Activated CD8-positive, alpha-beta memory T cell treated with anti-CD3 and anti-CD28 coated beads, Interleukin-2, amount 50 U/mL, for 48 hours (primary cell): ENCODE data around the gene HDAC3.

Source experiments
- DNase-seq: peaks from one replicate; pipeline ENCODE4 v3.0.0-alpha.2; 2020

The HDAC3 gene

GRCh38 chr5:141657937-141658545, 21.4 kb upstream of the HDAC3 start:
- peak; percentile 50 for DNase-seq

GRCh38 chr5:141657404-141657803, 20.8 kb upstream of the HDAC3 start:
- DNase-seq: no peak

DNA sequence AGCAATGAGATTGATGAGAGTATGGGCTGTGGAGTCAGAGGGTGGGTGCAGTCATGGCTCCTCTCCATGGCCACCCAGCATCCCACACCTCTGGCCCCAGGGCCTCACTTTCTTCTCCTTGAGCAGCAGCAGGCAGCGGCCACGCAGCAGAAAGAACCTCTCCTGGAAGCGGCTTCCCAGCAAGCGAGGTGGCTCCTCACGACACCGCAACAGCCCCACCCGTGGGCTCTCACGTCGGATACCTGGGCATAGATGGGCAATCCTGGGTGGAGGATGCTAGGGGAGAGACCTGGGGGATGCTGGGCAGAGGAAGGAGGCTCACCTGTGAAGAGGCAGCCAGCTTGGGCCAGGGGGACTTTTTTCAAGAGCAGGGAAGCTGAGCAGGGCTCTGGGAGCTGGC, 19.7 kb upstream of the HDAC3 start:
- no peak for DNase-seq

- DNase-seq: no peak
These were observed 18.4 kb upstream of the HDAC3 start for GRCh38 chr5:141655020-141655419.

GRCh38 chr5:141654298-141654697, 17.6 kb upstream of the HDAC3 start:
- no peak for DNase-seq

GRCh38 chr5:141651728-141652105, 15.1 kb upstream of the HDAC3 start:
- DNase-seq: no peak

GRCh38 chr5:141650851-141651727, 14.4 kb upstream of the HDAC3 start, which contains the start of gene FCHSD1:
Gene FCHSD1, minus strand, starts transcription at chr5:141651418. Its CDS starts 50 bp downstream, at chr5:141651368.
- peak; percentile 96 for DNase-seq

DNA sequence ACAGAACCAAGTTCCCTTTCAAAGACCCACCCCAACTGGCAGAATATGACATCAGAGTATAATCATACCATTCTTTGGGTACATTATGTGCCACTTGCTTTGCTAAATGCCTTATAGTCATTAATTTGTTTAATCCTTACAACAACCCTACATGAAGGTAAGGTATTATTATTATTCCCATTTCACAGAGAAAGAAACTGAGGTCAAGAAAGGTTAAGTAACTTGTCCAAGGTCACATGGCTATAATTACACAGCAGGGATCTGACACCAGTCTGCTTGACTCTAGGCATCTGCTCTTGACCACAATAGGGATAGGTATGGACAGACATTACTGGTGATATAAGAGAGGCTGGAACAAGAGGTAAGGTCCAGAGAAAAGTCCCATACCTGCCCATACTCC, 13.3 kb upstream of the HDAC3 start:
- DNase-seq: no peak

GRCh38 chr5:141649056-141649688, 12.5 kb upstream of the HDAC3 start:
- no peak for DNase-seq

- no peak for DNase-seq
These were observed 11.2 kb upstream of the HDAC3 start for GRCh38 chr5:141647851-141648250.

DNA sequence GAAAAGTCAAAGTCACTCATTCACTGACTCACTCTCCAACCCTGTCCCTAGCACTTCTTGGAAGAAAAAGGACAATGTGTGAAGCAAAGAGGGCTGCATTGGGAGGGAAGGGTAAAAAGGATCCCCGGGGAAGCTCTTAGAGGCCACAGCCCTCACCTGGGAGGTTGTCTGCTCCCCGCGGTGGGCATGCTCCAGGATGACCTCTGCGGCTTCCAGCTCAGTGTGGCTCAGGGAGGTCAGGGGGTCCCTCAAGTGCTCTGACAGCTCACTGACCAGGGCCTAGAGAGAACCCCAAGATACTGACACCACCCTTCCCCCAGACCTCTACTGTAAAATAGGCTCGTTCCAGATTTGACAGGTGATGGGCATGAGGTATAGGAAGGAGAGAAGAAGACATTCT, 10.6 kb upstream of the HDAC3 start:
- no peak for DNase-seq

DNA sequence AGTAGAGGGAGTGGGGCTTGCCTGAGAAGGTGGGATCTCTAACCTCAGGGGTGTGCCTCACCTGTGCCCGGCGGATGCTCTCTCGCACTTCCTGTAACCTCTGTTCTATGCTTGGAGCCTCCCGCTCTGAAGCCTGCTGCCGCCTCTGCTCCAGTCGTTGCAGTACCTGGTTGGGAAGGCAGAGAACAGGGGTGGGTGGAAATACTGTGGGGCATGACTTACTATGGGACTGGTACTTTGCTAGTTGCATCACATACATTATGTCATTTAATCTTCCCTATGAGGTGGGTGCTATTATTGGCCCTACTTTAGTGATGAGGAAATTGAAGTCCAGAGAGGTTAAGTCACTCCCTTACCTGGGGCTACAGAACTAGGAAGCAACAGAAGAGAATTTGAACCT, 9.4 kb upstream of the HDAC3 start:
- no peak for DNase-seq

DNA sequence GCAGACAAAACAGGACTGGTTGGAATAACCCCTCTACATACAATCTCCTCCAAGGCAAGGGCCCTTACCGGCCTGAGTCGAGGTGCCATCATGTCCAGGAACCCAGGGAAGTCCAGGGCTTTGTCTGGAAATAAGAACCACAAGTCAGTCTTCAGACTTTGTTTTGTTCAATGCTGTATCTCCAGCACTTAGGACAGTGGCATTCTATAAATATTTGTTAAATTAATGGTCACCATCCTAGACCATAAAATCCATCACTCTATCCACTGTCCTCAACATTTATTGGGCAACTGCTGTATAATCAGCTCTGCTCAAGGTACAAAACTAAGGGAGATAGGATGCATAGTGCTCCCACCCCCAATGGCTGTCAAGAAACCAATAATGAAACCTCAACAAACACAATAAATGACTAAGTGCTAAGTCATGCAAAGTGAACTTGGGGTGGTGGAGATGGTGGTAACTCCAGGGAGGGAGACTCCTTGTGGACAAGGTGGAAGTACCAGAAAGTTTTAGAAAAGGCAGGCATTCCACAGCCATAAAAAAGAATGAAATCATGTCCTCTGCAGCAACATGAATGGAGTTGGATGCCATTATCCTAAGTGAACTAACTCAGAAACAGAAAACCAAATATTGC, 5.1 kb upstream of the HDAC3 start:
- DNase-seq: no peak

DNA sequence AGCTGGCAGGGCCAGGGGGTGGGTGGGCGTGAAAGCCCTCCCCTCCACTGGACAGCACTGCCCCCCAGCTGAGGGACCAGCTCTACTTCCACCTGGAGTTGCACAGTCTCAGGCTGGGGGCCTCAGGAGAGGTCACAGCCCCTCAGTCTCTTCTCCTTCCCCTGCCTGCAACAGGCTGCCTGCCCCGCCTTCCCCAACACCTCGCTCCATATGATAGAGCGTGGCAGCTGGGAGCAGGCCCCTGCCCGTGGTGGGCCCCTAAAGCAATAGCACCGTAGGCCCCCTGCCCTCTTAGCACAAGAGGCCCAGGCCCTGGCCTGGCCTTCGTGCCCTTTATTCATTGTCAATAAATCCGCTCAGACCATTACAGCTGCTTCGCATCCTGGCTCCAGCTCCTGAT, 4.0 kb upstream of the HDAC3 start:
- no peak for DNase-seq

DNA sequence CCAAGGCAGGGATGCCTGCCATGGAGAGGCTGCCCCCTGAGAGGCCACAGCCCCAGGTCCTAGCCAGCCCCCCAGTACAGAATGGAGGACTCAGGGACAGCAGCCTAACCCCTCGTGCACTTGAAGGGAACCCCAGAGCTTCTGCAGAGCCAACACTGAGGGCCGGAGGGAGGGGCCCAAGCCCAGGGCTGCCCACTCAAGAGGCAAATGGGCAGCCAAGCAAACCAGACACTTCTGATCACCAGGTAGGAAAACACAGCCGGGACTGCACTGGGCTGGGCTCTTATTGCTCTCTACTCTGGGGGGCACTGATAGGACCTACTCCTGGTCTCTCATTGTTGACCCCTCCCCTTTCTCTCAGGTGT, 3.4 kb upstream of the HDAC3 start:
- no peak for DNase-seq

- DNase-seq: no peak
These were observed 2.9 kb upstream of the HDAC3 start for GRCh38 chr5:141639357-141640050.

- DNase-seq: peak; percentile 49
These were observed 2.1 kb upstream of the HDAC3 start for GRCh38 chr5:141638771-141639170.

- peak; percentile 79 for DNase-seq
These were observed 1.2 kb upstream of the HDAC3 start for GRCh38 chr5:141637767-141638419.

- DNase-seq: peak; percentile 80
These were observed 596 bp upstream of the HDAC3 start for GRCh38 chr5:141637123-141637766.

GRCh38 chr5:141636106-141636412, 590 bp downstream of the HDAC3 start:
- peak; percentile 64 for DNase-seq

- DNase-seq: peak; percentile 22
These were observed 1.0 kb downstream of the HDAC3 start for GRCh38 chr5:141635646-141636045.

DNA sequence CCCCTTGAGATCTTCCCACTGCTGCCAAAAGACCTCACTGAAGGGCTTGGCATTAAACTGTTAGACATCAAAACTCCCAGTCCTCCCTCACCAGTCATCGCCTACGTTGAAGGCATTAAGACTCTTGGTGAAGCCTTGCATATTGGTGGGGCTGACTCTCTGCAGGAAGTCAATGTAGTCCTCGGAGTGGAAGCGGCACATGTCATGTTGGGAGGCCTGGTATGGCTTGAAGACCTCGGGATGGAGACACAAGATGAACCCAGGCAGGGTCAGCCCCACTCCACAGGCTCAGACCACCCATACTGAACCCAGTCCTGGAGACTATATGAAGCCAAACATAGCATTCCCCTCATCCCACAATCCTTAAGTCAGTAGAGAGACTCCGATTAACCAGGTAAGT, 1.9 kb downstream of the HDAC3 start:
- peak; percentile 42 for DNase-seq
